HFF-Myc (cell line): Measurements from ENCODE around the gene SLBP.

ENCODE experiments used
- DNase-seq: peaks from one replicate; pipeline ENCODE4 v3.0.0-alpha.2; 2011; ENCODE audit warnings: low read depth; ENCODE audit errors: extremely low read depth
- H3K4me3 ChIP-seq: replicated peaks from 2 replicates; pipeline ENCODE4 v1.5.1; 2011; ENCODE audit warnings: low read depth, mild to moderate bottlenecking, control low read depth, low read length
- TF ChIP-seq, protein P1 (sequence below): IDR thresholded peaks from 2 replicates; pipeline ENCODE4 v1.5.1; 2012; ENCODE audit warnings: mild to moderate bottlenecking, low read depth, low read length, control low read depth; ENCODE audit errors: missing control alignments

Gene SLBP

DNA sequence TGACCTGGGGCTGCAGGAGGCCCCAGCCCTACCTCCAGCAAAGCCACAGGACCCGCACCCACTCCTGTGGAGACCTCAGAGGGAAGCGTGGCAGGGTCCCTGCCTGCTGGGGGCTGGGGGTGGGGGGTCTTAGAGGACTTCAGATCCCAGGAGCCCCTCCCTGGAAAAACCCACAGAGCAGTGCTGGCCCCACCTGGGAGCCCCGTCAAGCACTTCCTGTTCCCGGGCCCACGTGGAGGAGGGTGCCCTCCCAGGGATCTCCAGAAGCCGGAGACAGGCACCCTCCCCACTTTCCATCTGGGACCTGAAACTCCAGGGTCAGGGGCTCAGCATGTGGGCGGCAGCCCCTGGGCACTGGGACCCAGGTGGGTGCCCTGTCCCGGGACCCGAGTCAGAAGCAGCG, 41.2 kb upstream of the SLBP start:
- TF ChIP-seq, protein P1, sequence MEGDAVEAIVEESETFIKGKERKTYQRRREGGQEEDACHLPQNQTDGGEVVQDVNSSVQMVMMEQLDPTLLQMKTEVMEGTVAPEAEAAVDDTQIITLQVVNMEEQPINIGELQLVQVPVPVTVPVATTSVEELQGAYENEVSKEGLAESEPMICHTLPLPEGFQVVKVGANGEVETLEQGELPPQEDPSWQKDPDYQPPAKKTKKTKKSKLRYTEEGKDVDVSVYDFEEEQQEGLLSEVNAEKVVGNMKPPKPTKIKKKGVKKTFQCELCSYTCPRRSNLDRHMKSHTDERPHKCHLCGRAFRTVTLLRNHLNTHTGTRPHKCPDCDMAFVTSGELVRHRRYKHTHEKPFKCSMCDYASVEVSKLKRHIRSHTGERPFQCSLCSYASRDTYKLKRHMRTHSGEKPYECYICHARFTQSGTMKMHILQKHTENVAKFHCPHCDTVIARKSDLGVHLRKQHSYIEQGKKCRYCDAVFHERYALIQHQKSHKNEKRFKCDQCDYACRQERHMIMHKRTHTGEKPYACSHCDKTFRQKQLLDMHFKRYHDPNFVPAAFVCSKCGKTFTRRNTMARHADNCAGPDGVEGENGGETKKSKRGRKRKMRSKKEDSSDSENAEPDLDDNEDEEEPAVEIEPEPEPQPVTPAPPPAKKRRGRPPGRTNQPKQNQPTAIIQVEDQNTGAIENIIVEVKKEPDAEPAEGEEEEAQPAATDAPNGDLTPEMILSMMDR, result no peak
- H3K4me3 ChIP-seq, result no peak overlapping the region
- no peak for DNase-seq

DNA sequence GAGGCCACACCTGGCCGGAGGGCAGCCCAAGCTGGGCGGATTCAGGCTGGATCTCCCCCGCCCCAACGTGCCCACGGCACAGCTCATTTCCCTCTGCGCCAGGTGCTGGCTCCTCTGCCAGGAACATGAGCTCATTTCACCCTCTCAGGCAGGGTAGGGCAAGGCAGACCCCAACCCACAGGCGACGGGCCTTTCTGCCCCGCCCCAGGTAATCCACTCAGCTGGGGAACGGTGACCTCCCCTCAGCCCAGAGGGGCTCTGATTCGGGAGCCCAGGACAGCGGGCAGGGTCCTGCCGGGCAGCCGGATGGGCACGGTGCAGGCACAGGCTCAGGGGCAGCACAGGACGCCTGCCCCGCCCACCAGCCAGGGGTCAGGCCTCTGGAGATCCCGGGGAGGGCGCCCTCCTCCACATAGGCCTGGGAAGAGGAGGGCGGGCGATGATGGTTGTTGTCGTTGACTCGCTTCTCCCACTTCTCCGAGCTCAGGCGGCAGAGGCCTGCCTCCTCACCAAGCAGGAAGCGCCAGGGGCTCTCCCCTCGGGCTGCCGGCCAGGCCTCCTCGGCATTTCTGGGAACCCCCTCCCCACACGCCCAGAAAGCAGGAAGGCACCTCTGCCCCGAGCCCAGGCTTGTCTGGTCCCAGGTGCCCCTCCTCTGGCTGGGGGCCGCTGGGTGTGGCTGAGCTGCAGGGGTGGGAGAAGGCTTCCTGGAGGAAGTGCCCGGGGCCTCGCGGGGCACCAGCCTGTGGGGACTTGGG, 40.3 kb upstream of the SLBP start:
- TF ChIP-seq, protein P1, result no peak
- H3K4me3 ChIP-seq, result no peak overlapping the region
- DNase-seq, result no peak

DNA sequence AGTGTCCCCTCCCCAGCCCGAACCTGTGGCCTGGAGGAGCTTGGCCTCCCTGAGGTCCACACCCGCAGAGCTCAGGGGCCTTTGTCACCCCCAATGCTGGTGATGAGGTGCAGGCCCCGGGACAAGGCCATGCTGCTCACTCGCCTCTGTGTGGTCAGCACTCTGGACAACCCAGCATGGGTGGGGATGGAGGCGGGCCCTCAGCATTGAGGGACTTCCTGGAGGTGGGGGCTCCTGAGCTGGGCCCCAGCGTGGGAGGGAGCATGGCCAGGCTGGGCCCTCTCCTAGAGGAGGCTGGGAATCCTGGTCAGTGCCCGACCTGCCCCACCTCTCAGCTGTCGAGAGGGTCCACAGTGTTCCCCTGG, 39.8 kb upstream of the SLBP start:
- no peak for DNase-seq
- H3K4me3 ChIP-seq, result no peak overlapping the region
- TF ChIP-seq, protein P1, result no peak

DNA sequence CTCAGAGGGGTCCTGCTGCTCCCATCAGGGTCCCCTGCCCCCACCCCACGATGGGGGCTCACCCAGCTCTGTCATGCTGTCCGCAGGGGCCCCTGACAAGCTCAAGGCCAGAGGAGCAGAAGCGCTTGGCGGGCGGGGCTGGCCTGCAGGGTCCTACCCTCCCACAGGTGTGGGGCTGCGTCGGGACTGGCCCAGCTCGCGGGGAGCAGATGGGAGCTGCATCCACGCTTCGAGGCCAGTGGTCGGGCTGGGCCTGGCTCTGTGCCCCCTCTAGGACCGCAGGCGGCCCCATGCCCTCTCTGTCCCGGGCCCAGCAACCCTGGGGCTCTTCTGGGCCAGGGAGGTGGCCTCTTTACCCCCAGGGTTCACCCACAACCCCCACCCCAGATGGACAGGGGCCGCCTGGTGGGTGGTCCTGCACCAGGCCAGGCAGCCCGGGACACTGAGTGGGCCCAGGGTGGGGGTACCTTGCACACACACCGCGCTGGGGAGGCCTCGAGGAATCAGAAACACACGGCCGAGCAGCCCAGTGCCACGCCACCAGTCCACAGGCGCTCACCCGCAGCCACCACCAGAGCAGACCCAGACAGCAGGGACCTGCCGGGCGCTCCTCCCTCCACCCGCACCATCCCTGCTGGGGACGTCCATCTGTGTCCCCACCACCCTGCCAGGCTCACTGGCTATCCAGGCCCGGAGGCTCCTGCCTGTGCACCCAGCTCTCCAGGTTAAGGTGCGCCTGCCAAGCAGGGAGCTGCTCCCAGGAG, 39.2 kb upstream of the SLBP start:
- DNase-seq, result no peak
- TF ChIP-seq, protein P1, result no peak
- no peak overlapping the region for H3K4me3 ChIP-seq

DNA sequence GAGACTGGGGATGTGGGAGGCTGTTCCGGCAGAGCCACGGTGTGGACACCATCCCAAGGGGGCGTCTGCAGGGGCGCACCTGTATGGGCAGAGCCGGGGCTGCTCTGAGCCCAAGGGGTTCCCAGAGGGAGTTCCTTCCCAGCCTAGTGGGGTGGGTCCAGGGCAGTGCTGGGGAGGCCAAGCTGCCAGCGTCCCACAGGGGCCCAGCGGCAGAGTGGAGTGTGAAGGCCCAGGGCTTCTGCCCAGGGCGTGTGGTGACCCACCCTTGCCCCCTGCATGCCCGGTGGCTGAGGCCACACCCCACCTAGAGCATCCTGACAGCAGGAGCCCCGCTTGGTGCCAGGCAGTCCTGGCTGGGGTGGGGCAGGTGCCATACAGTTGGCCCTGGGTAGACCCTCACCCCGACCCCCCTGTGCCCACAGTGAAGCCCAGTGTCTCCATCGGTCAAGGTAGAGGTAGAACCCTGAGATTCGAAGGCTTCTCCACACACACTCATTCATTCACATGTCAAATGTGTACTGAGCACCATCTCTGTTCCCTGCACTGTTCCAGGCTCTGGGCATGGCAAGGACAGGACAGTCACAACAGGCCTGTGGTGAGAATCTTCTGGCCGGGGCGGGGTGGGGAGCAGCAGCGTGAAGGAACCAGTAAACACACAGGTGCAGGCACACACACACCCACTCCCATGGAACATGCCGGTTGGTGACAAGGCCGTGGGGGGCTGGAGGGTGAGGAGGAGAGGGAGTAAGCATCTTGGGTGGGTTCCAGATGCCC, 38.4 kb upstream of the SLBP start:
- TF ChIP-seq, protein P1, result no peak
- H3K4me3 ChIP-seq, result no peak overlapping the region
- DNase-seq, result no peak

DNA sequence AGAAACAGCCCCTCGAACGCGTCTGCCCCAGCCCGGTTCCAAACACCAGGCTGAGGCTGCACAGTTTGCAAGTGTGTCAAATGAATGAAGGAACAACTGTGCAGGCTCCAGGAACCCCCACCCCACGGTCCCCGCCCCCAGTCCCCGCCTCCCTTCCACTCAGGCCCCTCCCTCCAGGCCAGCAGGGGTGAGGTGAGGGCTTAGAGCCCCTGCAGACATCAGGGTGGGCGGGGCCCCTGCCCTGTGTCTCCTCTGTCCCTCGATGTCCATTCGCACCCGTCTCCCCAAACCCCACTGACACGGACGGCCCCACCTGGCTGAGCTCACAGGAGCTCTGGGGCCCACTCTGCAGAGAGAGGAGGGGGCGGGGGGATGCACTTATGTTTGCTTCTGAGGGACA, 37.7 kb upstream of the SLBP start:
- H3K4me3 ChIP-seq, result no peak overlapping the region
- TF ChIP-seq, protein P1, result no peak
- DNase-seq, result no peak
